Skeletal muscle tissue (tissue), 4 donors: ENCODE results near the gene LRRC3. TPM values are rescaled to one million over a fixed set of nuclear protein-coding genes. Genes with fewer than 3 reads are reported as not detected.
"Not testable (repeated sequence)": the region's sequence is repeated elsewhere in the genome, so short reads cannot be mapped to it uniquely, and the experiment has no call there.

Experiments
- H3K27ac ChIP-seq: one replicate; pipeline ENCODE4 v1.7.0; 2013; ENCODE audit warnings: mild to moderate bottlenecking, low read depth, low read length, inconsistent platforms
- H3K27me3 ChIP-seq, 3 donors: one replicate each; pipeline ENCODE4 v1.7.0; 2013; ENCODE audit warnings: low read length in 3 of 3; ENCODE audit not compliant: control insufficient read depth in 3 of 3, insufficient read depth in 3 of 3
- H3K36me3 ChIP-seq, 3 donors: one replicate each; pipeline ENCODE4 v1.7.0; 2013; ENCODE audit warnings: low read length in 3 of 3; ENCODE audit not compliant: control insufficient read depth in 3 of 3, insufficient read depth in 3 of 3
- H3K4me1 ChIP-seq, 3 donors: one replicate each; pipeline ENCODE4 v1.7.0; 2013; ENCODE audit warnings: low read length in 3 of 3, mild to moderate bottlenecking in 3 of 3; ENCODE audit not compliant: control insufficient read depth in 3 of 3, insufficient read depth in 3 of 3
- H3K4me3 ChIP-seq, 3 donors: one replicate each; pipeline ENCODE4 v1.7.0; 2013; ENCODE audit warnings: low read length in 3 of 3
- H3K9ac ChIP-seq, 3 donors: one replicate each; pipeline ENCODE4 v1.7.0; 2013; ENCODE audit warnings: low read length in 3 of 3, mild to moderate bottlenecking in 3 of 3, moderate library complexity in 2 of 3, low read depth in 1 of 3
- H3K9me3 ChIP-seq, 3 donors: one replicate each; pipeline ENCODE4 v1.7.0; 2013; ENCODE audit warnings: low read length in 3 of 3; ENCODE audit not compliant: control insufficient read depth in 3 of 3
- total RNA-seq: library from RNA; depleted of rRNA; stranded (reverse); fragments of >200 nt; gene quantifications from one replicate; pipeline ENCODE4 v1.2.3, GENCODE V29; 2014
- donor health status: Osteomylitis.

LRRC3 gene
- total RNA-seq, 1 donor from 2014 or later, result 0.52 TPM

GRCh38 chr21:44416193-44416592 is 39.1 kb upstream of the LRRC3 start:
- H3K36me3 ChIP-seq, result no peaks in the 10 kb centered on the region
- peaks cover 4 to 33% (median 26%) of the 10 kb centered on the region in 3 donors for H3K27me3 ChIP-seq
- H3K9ac ChIP-seq, result no peak overlapping the region
- H3K9me3 ChIP-seq, result peaks cover 0 to 2% (median 0%) of the 10 kb centered on the region in 3 donors
- H3K4me1 ChIP-seq, result no peaks in the 10 kb centered on the region
- no peak overlapping the region for H3K4me3 ChIP-seq
- no peak overlapping the region for H3K27ac ChIP-seq

- not testable (repeated sequence) for H3K9ac ChIP-seq, H3K36me3 ChIP-seq, H3K9me3 ChIP-seq, H3K4me3 ChIP-seq, H3K4me1 ChIP-seq, H3K27ac ChIP-seq
- H3K27me3 ChIP-seq, result peaks cover 4 to 38% (median 26%) of the 10 kb centered on the region in 3 donors
Observed at GRCh38 chr21:44417621-44418107, 37.6 kb upstream of the LRRC3 start.

- Histone ChIP-seq H3K27ac (no peak overlapping the region), H3K9ac (no peak overlapping the region), H3K9me3 (peaks cover 0 to 2% (median 0%) of the 10 kb centered on the region in 3 donors), H3K4me1 (no peaks in the 10 kb centered on the region), H3K4me3 (no peak overlapping the region), H3K36me3 (no peaks in the 10 kb centered on the region), H3K27me3 (peaks cover 4 to 38% (median 26%) of the 10 kb centered on the region in 3 donors)
Observed at GRCh38 chr21:44418108-44418875, 37.0 kb upstream of the LRRC3 start.

GRCh38 chr21:44418876-44419230 is 36.5 kb upstream of the LRRC3 start:
- peaks cover 4 to 35% (median 24%) of the 10 kb centered on the region in 3 donors for H3K27me3 ChIP-seq
- no peaks in the 10 kb centered on the region for H3K4me1 ChIP-seq
- H3K36me3 ChIP-seq, result no peaks in the 10 kb centered on the region
- peaks cover 0 to 2% (median 0%) of the 10 kb centered on the region in 3 donors for H3K9me3 ChIP-seq
- no peak overlapping the region for H3K9ac ChIP-seq
- no peak overlapping the region for H3K4me3 ChIP-seq
- H3K27ac ChIP-seq, result no peak overlapping the region

- Histone ChIP-seq H3K4me1 (no peaks in the 10 kb centered on the region), H3K9ac (no peak overlapping the region), H3K9me3 (peaks cover 0 to 2% (median 0%) of the 10 kb centered on the region in 3 donors), H3K27ac (no peak overlapping the region), H3K4me3 (no peak overlapping the region), H3K36me3 (no peaks in the 10 kb centered on the region), H3K27me3 (peaks cover 4 to 32% (median 24%) of the 10 kb centered on the region in 3 donors)
Observed at GRCh38 chr21:44419679-44420078, 35.6 kb upstream of the LRRC3 start.

GRCh38 chr21:44420416-44421205 is 34.7 kb upstream of the LRRC3 start:
- Histone ChIP-seq H3K4me3 (no peak overlapping the region), H3K9me3 (peaks cover 0 to 2% (median 0%) of the 10 kb centered on the region in 3 donors), H3K27ac (no peak overlapping the region), H3K27me3 (peaks cover 1 to 24% (median 19%) of the 10 kb centered on the region in 3 donors), H3K9ac (no peak overlapping the region), H3K4me1 (no peaks in the 10 kb centered on the region), H3K36me3 (no peaks in the 10 kb centered on the region)

GRCh38 chr21:44421901-44422840 is 33.1 kb upstream of the LRRC3 start:
- Histone ChIP-seq H3K36me3 (no peaks in the 10 kb centered on the region), H3K27me3 (peaks cover 3 to 21% (median 19%) of the 10 kb centered on the region in 3 donors), H3K9me3 (peaks cover 0 to 2% (median 0%) of the 10 kb centered on the region in 3 donors), H3K4me3 (no peak overlapping the region), H3K9ac (no peak overlapping the region), H3K27ac (no peak overlapping the region), H3K4me1 (no peaks in the 10 kb centered on the region)

GRCh38 chr21:44423312-44423821 is 31.9 kb upstream of the LRRC3 start:
- H3K9ac ChIP-seq, result no peak overlapping the region
- no peaks in the 10 kb centered on the region for H3K4me1 ChIP-seq
- H3K4me3 ChIP-seq, result no peak overlapping the region
- peaks cover 0 to 2% (median 0%) of the 10 kb centered on the region in 3 donors for H3K9me3 ChIP-seq
- peaks cover 3 to 24% (median 19%) of the 10 kb centered on the region in 3 donors for H3K27me3 ChIP-seq
- H3K36me3 ChIP-seq, result no peaks in the 10 kb centered on the region
- no peak overlapping the region for H3K27ac ChIP-seq

GRCh38 chr21:44423941-44424607 is 31.2 kb upstream of the LRRC3 start:
- no peak overlapping the region for H3K4me3 ChIP-seq
- H3K27me3 ChIP-seq, result peaks cover 3 to 21% (median 18%) of the 10 kb centered on the region in 3 donors
- no peak overlapping the region for H3K27ac ChIP-seq
- H3K9ac ChIP-seq, result no peak overlapping the region
- H3K36me3 ChIP-seq, result no peaks in the 10 kb centered on the region
- H3K9me3 ChIP-seq, result peaks cover 0 to 3% (median 2%) of the 10 kb centered on the region in 3 donors
- no peaks in the 10 kb centered on the region for H3K4me1 ChIP-seq
